Pancreas (tissue), 10 donors: ENCODE measurements around the gene FAIM2. TPM values are rescaled to one million over a fixed set of nuclear protein-coding genes. Genes with fewer than 3 reads are reported as not detected.
A peak's percentile ranks its signal among the peaks of the same experiment; 100 is the strongest.

ENCODE experiments used
- ATAC-seq, 4 donors: fragments of 200-7000 bp; cut with Tn5 transposase; one replicate each; pipeline versions ENCODE4 v1.8.0 to v1.9.1; 2020; ENCODE audit warnings: mild to moderate bottlenecking in 4 of 4, moderate library complexity in 4 of 4
- DNase-seq, 6 donors: peaks; one replicate each; pipeline ENCODE4 v3.0.0-alpha.2; 2020
- FAIRE-seq: peaks from 2 replicates; lab custom pipeline; 2012; peaks lifted over from hg19 to GRCh38; lab: Jason Lieb, UNC
- H3K27ac ChIP-seq, 4 donors: fragments of 200-600 bp; sonication (generic); 1 replicate in 3 of 4; 2 replicates in 1 of 4; pipeline versions ENCODE4 v1.5.0 to v1.8.0; 2020
- H3K27me3 ChIP-seq, 4 donors: fragments of 200-600 bp; one replicate each; pipeline ENCODE4 v1.8.0; 2021
- H3K36me3 ChIP-seq, 3 donors: fragments of 200-600 bp; sonication (generic) in 1 of 3; one replicate each; pipeline versions ENCODE4 v1.5.0 to v1.8.0; 2020 to 2021
- H3K4me1 ChIP-seq, 3 donors: fragments of 200-600 bp; one replicate each; pipeline ENCODE4 v1.8.0; 2021
- H3K4me3 ChIP-seq, 4 donors: fragments of 200-600 bp; sonication (generic) in 2 of 4; one replicate each; pipeline versions ENCODE4 v1.5.0 to v1.8.0; 2020 to 2021
- H3K9me3 ChIP-seq, 4 donors: fragments of 200-600 bp; one replicate each; pipeline ENCODE4 v1.8.0; 2021
- CTCF ChIP-seq, 4 donors: fragments of 200-600 bp; sonication (generic) in 3 of 4; IDR thresholded peaks; one replicate each; pipeline versions ENCODE4 v1.5.0 to v1.8.0; 2021; ENCODE audit warnings: antibody characterized with exemption in 4 of 4
- WGBS, 2 donors: extraction: QIAGEN DNeasy Blood & Tissue Kit; methylation state at CpG; one replicate each; pipeline ENCODE4 v1.1.7; 2013; 5-methylcytosine and 5-hydroxymethylcytosine counted together
- intact Hi-C, 3 donors: fragments of 100-400 bp; cut with DNase I; formaldehyde crosslinking; loops; one replicate each; pipeline versions ENCODE4 v1.11.1 to v1.14.2; 2022
- polyA plus RNA-seq, 2 donors: library from polyadenylated mRNA; stranded (reverse); fragments of 200-250 nt; gene quantifications; one replicate each; pipeline ENCODE4 v1.2.3, GENCODE V29; 2013
- total RNA-seq, 6 donors: library from RNA; stranded (reverse); fragmentation: NEBNext Ultra II Directional in 4 of 6; extraction: Animal tissue kit (Norgen Biotek cat#: 25700) in 4 of 6; gene quantifications; one replicate each; pipeline versions ENCODE4 v1.2.1 to v1.2.4, GENCODE V29; 2021 to 2023
- donor health status: healthy with polysubstance abuse.
- donor health status: DM: no; HTN: no; CAD: no; lungs with moderate emphysema.
- donor health status: DM: no; HTN: no; CAD: no.
- donor health status: control.
- donor health status: control.
- donor health status: Bipolar disorder and iron deficiency.
- donor health status: DM: yes; HTN: yes; CAD: no.
- donor health status: DM: no; HTN: no; CAD: no.
- donor health status: DM: no; HTN: no; CAD: no.
- donor health status: DM: yes; HTN: yes; CAD: no.

Gene FAIM2
- total and polyA plus RNA-seq, 8 donors = 0.14 to 2.1 (median 0.56) TPM

- Histone ChIP-seq H3K27me3 (no peaks in the 10 kb centered on the region), H3K4me3 (peak within 1 kb of the TSS; percentile 51 to 74 (median 69)), H3K27ac (peak within 1 kb of the TSS; percentile 62 to 89 (median 78)), H3K9me3 (no peaks in the 10 kb centered on the region), H3K4me1 (peaks cover 0 to 4% (median 0%) of the 10 kb centered on the region in 3 donors), H3K36me3 (no peaks in the 10 kb centered on the region)
- 1% methylated on average over 53 to 55 of the region's 55 CpGs for WGBS, 2 donors
- peak; percentile 89 to 97 (median 92) for DNase-seq
- TF ChIP-seq CTCF (IDR thresholded peaks at IDR 0.05) = no peak
- intact Hi-C loops = no loop called here
- FAIRE-seq = no peak
- ATAC-seq = peak; percentile 96 to 99 (median 98)
These were observed 61.0 kb downstream of the FAIM2 start, which contains the start of gene BCDIN3D for GRCh38 chr12:49842519-49843352. Gene BCDIN3D, minus strand, starts transcription at chr12:49843106. Its CDS starts 19 bp downstream, at chr12:49843087.

GRCh38 chr12:49838973-49839633 is 64.6 kb downstream of the FAIM2 start:
- H3K4me1 ChIP-seq = peaks cover 0 to 4% (median 0%) of the 10 kb centered on the region in 3 donors
- intact Hi-C loops = loop anchor here in 1 of 3 donors (10.0 kb wide), 1 partner anchor 64 kb away; no protein-coding TSS in a partner anchor
- peak in 1 of 6 donors; percentile 30 for DNase-seq
- H3K36me3 ChIP-seq = no peaks in the 10 kb centered on the region
- no peak overlapping the region for H3K27ac ChIP-seq
- no peak for FAIRE-seq
- H3K27me3 ChIP-seq = no peaks in the 10 kb centered on the region
- no peaks in the 10 kb centered on the region for H3K9me3 ChIP-seq
- peak; percentile 15 to 59 (median 42) for TF ChIP-seq CTCF (IDR thresholded peaks at IDR 0.05)
- ATAC-seq = peak in 1 of 4 donors; percentile 20
- no peak overlapping the region for H3K4me3 ChIP-seq
- 34 to 50% methylated on average over 3 of the region's 3 CpGs for WGBS, 2 donors

- no peak for ATAC-seq
These were observed 70.8 kb downstream of the FAIM2 start for GRCh38 chr12:49832836-49833421.

GRCh38 chr12:49831717-49832116 is 72.0 kb downstream of the FAIM2 start:
- no peaks in the 10 kb centered on the region for H3K9me3 ChIP-seq
- H3K4me1 ChIP-seq = peaks cover 0 to 4% (median 3%) of the 10 kb centered on the region in 3 donors
- FAIRE-seq = no peak
- 86 to 96% methylated on average over 2 of the region's 2 CpGs for WGBS, 2 donors
- no peak for DNase-seq
- intact Hi-C loops = loop anchor here in 1 of 3 donors (10.0 kb wide), 1 partner anchor 57 kb away; no protein-coding TSS in a partner anchor
- no peaks in the 10 kb centered on the region for H3K36me3 ChIP-seq
- H3K27me3 ChIP-seq = no peaks in the 10 kb centered on the region
- no peak overlapping the region for H3K27ac ChIP-seq
- no peak overlapping the region for H3K4me3 ChIP-seq
- no peak for TF ChIP-seq CTCF (IDR thresholded peaks at IDR 0.05)
- no peak for ATAC-seq

More at GRCh38 chr12:49832836-49833421, 70.8 kb downstream of the FAIM2 start:
- no peak overlapping the region for H3K4me3 ChIP-seq
- H3K9me3 ChIP-seq = no peaks in the 10 kb centered on the region
- peaks cover 0 to 4% (median 3%) of the 10 kb centered on the region in 3 donors for H3K4me1 ChIP-seq
- no peaks in the 10 kb centered on the region for H3K27me3 ChIP-seq
- DNase-seq (no peak), FAIRE-seq (no peak)
- 66 to 74% methylated on average over 5 of the region's 5 CpGs for WGBS, 2 donors
- intact Hi-C loops = loop anchor here in 1 of 3 donors (10.0 kb wide), 1 partner anchor 58 kb away; no protein-coding TSS in a partner anchor
- no peaks in the 10 kb centered on the region for H3K36me3 ChIP-seq
- no peak overlapping the region for H3K27ac ChIP-seq
- TF ChIP-seq CTCF (IDR thresholded peaks at IDR 0.05) = no peak
